ENCODE data around the gene RNU6-1. TPM values are rescaled to one million over a fixed set of nuclear protein-coding genes. Genes with fewer than 3 reads are reported as not detected.

RNU6-1 gene
- total RNA-seq, 2 donors from 2014 or later = not detected

DNA sequence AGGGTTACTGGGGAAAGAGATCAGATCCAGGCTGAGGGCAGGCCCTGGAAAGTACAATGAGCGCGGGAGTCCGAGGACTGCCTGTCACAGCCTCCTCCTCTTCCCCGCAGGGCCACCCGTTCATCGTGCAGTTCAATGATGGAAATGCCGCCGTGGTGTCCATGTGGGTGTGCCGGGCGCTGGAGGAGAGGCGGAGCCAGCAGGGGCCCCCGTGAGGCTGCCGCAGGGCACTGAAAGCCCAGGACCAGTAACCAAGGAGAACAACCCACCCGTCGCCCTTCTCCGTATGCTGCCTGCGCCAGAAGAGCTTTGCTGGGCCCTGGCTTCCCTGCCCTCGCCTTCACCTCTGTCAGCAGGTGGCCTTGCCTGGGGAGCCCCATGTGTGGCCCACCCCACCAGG lies 33.3 kb downstream of the RNU6-1 start:
- DNase-seq = peak; percentile 44
- H3K27me3 ChIP-seq (ENCODE audit: control insufficient read depth, insufficient read depth, low read length, poor library complexity, severe bottlenecking) = peaks cover 56% of the 10 kb centered on the region
- no peak overlapping the region for H3K27ac Mint-ChIP-seq
- no peak overlapping the region for H3K9ac ChIP-seq (ENCODE audit: extremely low read depth, low read length, poor library complexity, severe bottlenecking)
- no peaks in the 10 kb centered on the region for H3K9me3 Mint-ChIP-seq
- 94 to 95% methylated on average over 16 to 18 of the region's 18 CpGs for WGBS, 2 experiments (ENCODE audit: insufficient coverage in 1 of 2, insufficient read length in 1 of 2)
- no peak overlapping the region for H3K4me3 Mint-ChIP-seq
- TF ChIP-seq, protein P1, sequence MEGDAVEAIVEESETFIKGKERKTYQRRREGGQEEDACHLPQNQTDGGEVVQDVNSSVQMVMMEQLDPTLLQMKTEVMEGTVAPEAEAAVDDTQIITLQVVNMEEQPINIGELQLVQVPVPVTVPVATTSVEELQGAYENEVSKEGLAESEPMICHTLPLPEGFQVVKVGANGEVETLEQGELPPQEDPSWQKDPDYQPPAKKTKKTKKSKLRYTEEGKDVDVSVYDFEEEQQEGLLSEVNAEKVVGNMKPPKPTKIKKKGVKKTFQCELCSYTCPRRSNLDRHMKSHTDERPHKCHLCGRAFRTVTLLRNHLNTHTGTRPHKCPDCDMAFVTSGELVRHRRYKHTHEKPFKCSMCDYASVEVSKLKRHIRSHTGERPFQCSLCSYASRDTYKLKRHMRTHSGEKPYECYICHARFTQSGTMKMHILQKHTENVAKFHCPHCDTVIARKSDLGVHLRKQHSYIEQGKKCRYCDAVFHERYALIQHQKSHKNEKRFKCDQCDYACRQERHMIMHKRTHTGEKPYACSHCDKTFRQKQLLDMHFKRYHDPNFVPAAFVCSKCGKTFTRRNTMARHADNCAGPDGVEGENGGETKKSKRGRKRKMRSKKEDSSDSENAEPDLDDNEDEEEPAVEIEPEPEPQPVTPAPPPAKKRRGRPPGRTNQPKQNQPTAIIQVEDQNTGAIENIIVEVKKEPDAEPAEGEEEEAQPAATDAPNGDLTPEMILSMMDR (conservative IDR thresholded peaks at IDR 0.05) = no peak
- H3K27ac ChIP-seq (ENCODE audit: low read depth, low read length) = no peak overlapping the region
- H3K36me3 Mint-ChIP-seq (ENCODE audit: low read depth) = peaks cover 5% of the 10 kb centered on the region
- no peaks in the 10 kb centered on the region for H3K4me1 ChIP-seq (ENCODE audit: control insufficient read depth, insufficient read depth, low read length)
- H3K4me3 ChIP-seq (ENCODE audit: low read length) = no peak overlapping the region
- H3K27me3 Mint-ChIP-seq (ENCODE audit: insufficient read depth) = peaks cover 80% of the 10 kb centered on the region
- H3K36me3 ChIP-seq (ENCODE audit: control insufficient read depth, insufficient read depth, low read length) = no peaks in the 10 kb centered on the region
- H3K4me1 Mint-ChIP-seq = peaks cover 7% of the 10 kb centered on the region
- H3K9me3 ChIP-seq (ENCODE audit: control insufficient read depth, low read length) = no peaks in the 10 kb centered on the region

DNA sequence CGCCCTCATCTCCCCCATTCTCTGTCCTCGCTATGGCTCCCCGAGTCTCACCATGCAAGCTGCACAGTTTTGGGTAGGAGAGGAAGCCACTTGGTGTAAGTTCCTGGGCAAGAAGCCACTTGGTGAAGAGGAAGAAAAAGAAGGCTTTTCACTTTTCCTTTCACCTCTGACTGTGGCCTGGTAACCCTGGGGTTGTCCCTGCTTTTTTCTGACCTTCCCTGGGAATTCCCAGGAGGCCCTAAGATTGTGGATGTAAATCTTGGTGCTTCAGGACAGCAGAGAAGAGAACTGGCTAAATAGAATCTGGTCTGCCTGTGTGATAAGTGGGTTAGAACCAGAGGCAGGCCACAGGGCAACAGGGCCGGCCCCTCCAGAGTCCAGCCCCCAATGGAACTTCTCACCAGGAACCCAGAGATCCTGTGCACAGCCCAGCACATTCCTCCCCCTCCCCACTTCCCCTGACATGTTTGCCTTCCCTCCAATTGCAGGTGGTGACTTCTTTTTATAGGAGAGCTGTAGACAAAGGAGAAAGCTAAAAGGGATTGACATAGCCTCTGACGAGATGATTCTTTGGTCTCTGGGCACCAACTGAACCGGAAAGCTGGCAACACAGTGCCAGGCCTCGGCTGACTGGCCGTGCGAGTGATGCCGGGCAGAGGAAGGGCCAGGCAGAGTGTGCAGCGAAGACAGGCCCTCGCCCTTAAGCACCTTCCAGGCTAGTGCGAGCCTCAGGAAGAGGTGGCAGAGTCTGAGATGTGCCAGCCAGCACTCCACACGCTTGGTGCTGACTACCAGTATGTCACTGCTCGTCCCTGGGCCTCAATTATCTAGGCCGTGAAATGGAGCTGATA lies 34.0 kb downstream of the RNU6-1 start:
- Histone ChIP-seq H3K27me3 (ENCODE audit: control insufficient read depth, insufficient read depth, low read length, poor library complexity, severe bottlenecking) (peaks cover 57% of the 10 kb centered on the region), H3K4me3 (ENCODE audit: low read length) (no peak overlapping the region), H3K36me3 (ENCODE audit: control insufficient read depth, insufficient read depth, low read length) (no peaks in the 10 kb centered on the region), H3K27ac (ENCODE audit: low read depth, low read length) (no peak overlapping the region), H3K9ac (ENCODE audit: extremely low read depth, low read length, poor library complexity, severe bottlenecking) (no peak overlapping the region), H3K4me1 (ENCODE audit: control insufficient read depth, insufficient read depth, low read length) (no peaks in the 10 kb centered on the region), H3K9me3 (ENCODE audit: control insufficient read depth, low read length) (no peaks in the 10 kb centered on the region)
- H3K27me3 Mint-ChIP-seq (ENCODE audit: insufficient read depth) = peaks cover 80% of the 10 kb centered on the region
- no peak for DNase-seq
- peaks cover 5% of the 10 kb centered on the region for H3K36me3 Mint-ChIP-seq (ENCODE audit: low read depth)
- H3K27ac Mint-ChIP-seq = no peak overlapping the region
- no peak overlapping the region for H3K4me3 Mint-ChIP-seq
- H3K4me1 Mint-ChIP-seq = peaks cover 7% of the 10 kb centered on the region
- WGBS, 2 experiments (ENCODE audit: insufficient coverage in 1 of 2, insufficient read length in 1 of 2) = 93 to 95% methylated on average over 13 to 16 of the region's 16 CpGs
- TF ChIP-seq, protein P1 (conservative IDR thresholded peaks at IDR 0.05) = no peak
- H3K9me3 Mint-ChIP-seq = no peaks in the 10 kb centered on the region

DNA sequence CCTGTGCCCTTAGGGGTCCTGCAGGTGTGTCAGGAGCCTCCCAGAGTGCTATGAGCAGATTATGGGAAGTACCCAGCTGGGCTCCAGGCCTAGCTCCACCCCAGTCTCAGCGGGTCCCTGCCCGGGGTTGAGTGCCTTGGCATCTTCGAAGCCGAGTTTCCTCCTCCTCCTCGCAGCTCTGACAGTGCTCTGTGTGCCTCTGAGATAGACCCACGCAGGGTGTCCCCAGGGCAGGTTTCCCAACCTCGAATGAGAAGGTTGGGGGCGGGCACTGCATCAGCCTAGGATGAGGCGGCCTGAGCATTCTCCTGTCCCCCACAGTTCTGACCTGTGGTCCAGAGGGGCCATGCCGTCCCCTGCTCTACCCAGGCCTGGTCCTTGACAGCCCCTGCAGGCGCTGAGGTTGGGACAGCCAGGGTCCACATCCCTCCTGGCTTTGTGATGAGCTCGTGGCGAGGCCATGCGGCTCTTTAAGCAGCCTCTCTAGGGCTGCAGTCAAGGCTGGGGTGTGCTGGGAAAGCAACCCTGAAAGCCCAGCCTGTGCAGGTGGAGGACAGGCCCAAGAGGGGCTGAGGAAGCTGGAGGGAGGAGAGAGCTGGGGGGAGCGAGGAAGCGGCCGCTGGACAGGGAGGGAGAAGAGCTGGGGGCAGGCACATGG lies 34.7 kb downstream of the RNU6-1 start:
- Histone ChIP-seq H3K9me3 (ENCODE audit: control insufficient read depth, low read length) (no peaks in the 10 kb centered on the region), H3K36me3 (ENCODE audit: control insufficient read depth, insufficient read depth, low read length) (no peaks in the 10 kb centered on the region), H3K27me3 (ENCODE audit: control insufficient read depth, insufficient read depth, low read length, poor library complexity, severe bottlenecking) (peaks cover 60% of the 10 kb centered on the region), H3K4me1 (ENCODE audit: control insufficient read depth, insufficient read depth, low read length) (no peaks in the 10 kb centered on the region), H3K27ac (ENCODE audit: low read depth, low read length) (no peak overlapping the region), H3K4me3 (ENCODE audit: low read length) (no peak overlapping the region), H3K9ac (ENCODE audit: extremely low read depth, low read length, poor library complexity, severe bottlenecking) (no peak overlapping the region)
- DNase-seq = no peak
- Mint-ChIP-seq H3K4me3 (no peak overlapping the region), H3K36me3 (ENCODE audit: low read depth) (peaks cover 5% of the 10 kb centered on the region), H3K27me3 (ENCODE audit: insufficient read depth) (peaks cover 76% of the 10 kb centered on the region), H3K4me1 (peaks cover 7% of the 10 kb centered on the region), H3K9me3 (no peaks in the 10 kb centered on the region), H3K27ac (no peak overlapping the region)
- 89 to 93% methylated on average over 6 to 17 of the region's 17 CpGs for WGBS, 2 experiments (ENCODE audit: insufficient coverage in 1 of 2, insufficient read length in 1 of 2)
- TF ChIP-seq, protein P1 (conservative IDR thresholded peaks at IDR 0.05) = no peak
